ENCODE data around the gene LAT.

GRCh38 chr16:29022196-29022595 is 37.3 kb downstream of the LAT start:
- TF ChIP-seq POLR2A (IDR thresholded peaks at IDR 0.05; ENCODE audit: insufficient read depth in 1 of 2, low read depth in 2 of 2, low read length in 2 of 2), result no peak
- no peak for TF ChIP-seq EZH2 (conservative IDR thresholded peaks at IDR 0.05; ENCODE audit: low read depth, low read length)
- no peak for TF ChIP-seq ZBTB7A (CRISPR knock-in tag; IDR thresholded peaks at IDR 0.05)
- TF ChIP-seq PHF8 (CRISPR knock-in tag; IDR thresholded peaks at IDR 0.05), result no peak
- no peak for TF ChIP-seq CTCF (CRISPR knock-in tag; IDR thresholded peaks at IDR 0.05)
- TF ChIP-seq FOXM1 (CRISPR knock-in tag; IDR thresholded peaks at IDR 0.05), result no peak
- TF ChIP-seq ZSCAN29 (CRISPR knock-in tag; conservative IDR thresholded peaks at IDR 0.05), result no peak
- no peak for TF ChIP-seq ZNF205 (CRISPR knock-in tag; IDR thresholded peaks at IDR 0.05)
- TF ChIP-seq TIGD3 (CRISPR knock-in tag; IDR thresholded peaks at IDR 0.05; ENCODE audit: borderline replicate concordance), result no peak
- TF ChIP-seq JUN (CRISPR knock-in tag; IDR thresholded peaks at IDR 0.05), result no peak

Data from HepG2 (cell line).